CD14-positive monocyte (primary cell): ENCODE data around the gene OR5K2. TPM values are rescaled to one million over a fixed set of nuclear protein-coding genes. Genes with fewer than 3 reads are reported as not detected.

Experiments
- DNase-seq, 3 donors: peaks; one replicate each; pipeline ENCODE4 v3.0.0-alpha.2; 2011 to 2022
- H2AFZ ChIP-seq: 2 replicates; pipeline ENCODE4 v1.6.0; 2012; ENCODE audit warnings: mild to moderate bottlenecking, low read depth, low read length, inconsistent platforms; ENCODE audit not compliant: insufficient read depth, poor library complexity, severe bottlenecking
- H3K27ac ChIP-seq, 2 donors: 1 replicate in 1 of 2; 2 replicates in 1 of 2; pipeline ENCODE4 v1.5.1; 2012 to 2013; ENCODE audit warnings: low read length in 2 of 2, control low read depth in 1 of 2, inconsistent platforms in 1 of 2, low read depth in 1 of 2, mild to moderate bottlenecking in 1 of 2
- H3K27me3 ChIP-seq, 2 donors: one replicate each; pipeline versions ENCODE4 v1.6.0 to v1.6.1; 2011 to 2013; ENCODE audit warnings: low read length in 2 of 2; ENCODE audit not compliant: control insufficient read depth in 2 of 2, insufficient read depth in 2 of 2
- H3K36me3 ChIP-seq, 2 donors: replicated peaks in 1 of 2; 1 replicate in 1 of 2; 2 replicates in 1 of 2; pipeline versions ENCODE4 v1.5.1 to v1.6.1; 2012 to 2013; ENCODE audit warnings: low read length in 2 of 2, control low read depth in 1 of 2, inconsistent platforms in 1 of 2, mild to moderate bottlenecking in 1 of 2; ENCODE audit not compliant: insufficient read depth in 2 of 2, control insufficient read depth in 1 of 2
- H3K4me1 ChIP-seq, 2 donors: 1 replicate in 1 of 2; 2 replicates in 1 of 2; pipeline versions ENCODE4 v1.5.1 to v1.6.1; 2012 to 2013; ENCODE audit warnings: low read length in 2 of 2, control low read depth in 1 of 2, inconsistent platforms in 1 of 2, mild to moderate bottlenecking in 1 of 2, moderate library complexity in 1 of 2; ENCODE audit not compliant: insufficient read depth in 2 of 2, control insufficient read depth in 1 of 2
- H3K4me2 ChIP-seq: replicated peaks from 2 replicates; pipeline ENCODE3; 2012; ENCODE audit warnings: low read length, moderate library complexity, mild to moderate bottlenecking; ENCODE audit not compliant: poor library complexity, severe bottlenecking; ENCODE audit errors: extremely low read depth
- H3K4me3 ChIP-seq, 3 experiments: fragments of 200-600 bp in 1 of 3; sonication (generic) in 1 of 3; replicated peaks in 1 of 3; 1 replicate in 2 of 3; 2 replicates in 1 of 3; pipeline ENCODE4 v1.5.1; 2011 to 2013; ENCODE audit warnings: low read length in 3 of 3, mild to moderate bottlenecking in 3 of 3, control low read depth in 2 of 3, low read depth in 2 of 3, inconsistent platforms in 1 of 3, moderate library complexity in 1 of 3
- H3K79me2 ChIP-seq: 2 replicates; pipeline ENCODE4 v1.6.0; 2012; ENCODE audit warnings: mild to moderate bottlenecking, control low read depth, inconsistent platforms, low read length, moderate library complexity; ENCODE audit not compliant: insufficient read depth
- H3K9ac ChIP-seq: 2 replicates; pipeline ENCODE4 v1.6.0; 2017; ENCODE audit warnings: low read length, mild to moderate bottlenecking; ENCODE audit not compliant: insufficient read depth, poor library complexity, severe bottlenecking
- H3K9me3 ChIP-seq, 2 donors: replicated peaks in 1 of 2; 1 replicate in 1 of 2; 2 replicates in 1 of 2; pipeline versions ENCODE4 v1.5.1 to v1.6.1; 2012 to 2013; ENCODE audit warnings: low read length in 2 of 2, control low read depth in 1 of 2; ENCODE audit not compliant: control insufficient read depth in 1 of 2, insufficient read depth in 1 of 2
- H4K20me1 ChIP-seq: 2 replicates; pipeline ENCODE4 v1.6.0; 2012; ENCODE audit warnings: mild to moderate bottlenecking, low read length, control low read depth, moderate library complexity; ENCODE audit not compliant: insufficient read depth
- H3K27ac Mint-ChIP-seq, 7 donors: one replicate each; pipeline ENCODE4 v1.8.0; 2020; ENCODE audit warnings: mild to moderate bottlenecking in 7 of 7, mixed read lengths in 7 of 7, moderate library complexity in 6 of 7, inconsistent platforms in 2 of 7
- H3K27me3 Mint-ChIP-seq, 3 donors: one replicate each; pipeline ENCODE4 v1.8.0; 2021 to 2022; ENCODE audit warnings: low read depth in 3 of 3, mild to moderate bottlenecking in 3 of 3, mixed read lengths in 3 of 3, moderate library complexity in 3 of 3, inconsistent platforms in 1 of 3
- H3K36me3 Mint-ChIP-seq, 2 donors: one replicate each; pipeline ENCODE4 v1.8.0; 2020; ENCODE audit warnings: mixed read lengths in 2 of 2, inconsistent platforms in 1 of 2, mild to moderate bottlenecking in 1 of 2
- H3K4me1 Mint-ChIP-seq: one replicate; pipeline ENCODE4 v1.8.0; 2020; ENCODE audit warnings: mild to moderate bottlenecking, mixed read lengths
- H3K4me3 Mint-ChIP-seq, 2 donors: one replicate each; pipeline ENCODE4 v1.8.0; 2020; ENCODE audit warnings: mild to moderate bottlenecking in 2 of 2, mixed read lengths in 2 of 2, moderate library complexity in 1 of 2
- H3K9me3 Mint-ChIP-seq, 7 donors: one replicate each; pipeline ENCODE4 v1.8.0; 2020 to 2022; ENCODE audit warnings: mixed read lengths in 7 of 7, mild to moderate bottlenecking in 6 of 7, moderate library complexity in 6 of 7, inconsistent platforms in 2 of 7
- WGBS: methylation state at CpG from one replicate; pipeline ENCODE4 v1.1.5; 2013; ENCODE audit warnings: missing lambda C conversion rate; ENCODE audit not compliant: insufficient coverage; 5-methylcytosine and 5-hydroxymethylcytosine counted together
- intact Hi-C, 2 donors: fragments of 100-400 bp; cut with micrococcal nuclease; formaldehyde crosslinking; loops; one replicate each; pipeline versions ENCODE4 v1.15.0 to v1.15.1; 2023
- polyA plus RNA-seq, 3 donors: library from polyadenylated mRNA; depleted of rRNA in 1 of 3; unstranded in 2 of 3; stranded (reverse) in 1 of 3; fragments of 300-500 nt in 2 of 3; fragments of >200 nt in 1 of 3; fragmentation: Illumina TruSeq in 2 of 3; gene quantifications; 1 replicate in 2 of 3; 2 replicates in 1 of 3; pipeline ENCODE4 v1.2.3, GENCODE V29; 2012 to 2021
- TF ChIP-seq, protein P1 (sequence below): fragments of 200-600 bp; IDR thresholded peaks from one replicate; pipeline ENCODE4 v1.8.0; 2022; ENCODE audit warnings: antibody characterized with exemption, mild to moderate bottlenecking

Gene OR5K2
- polyA plus RNA-seq, 3 donors: not detected

DNA sequence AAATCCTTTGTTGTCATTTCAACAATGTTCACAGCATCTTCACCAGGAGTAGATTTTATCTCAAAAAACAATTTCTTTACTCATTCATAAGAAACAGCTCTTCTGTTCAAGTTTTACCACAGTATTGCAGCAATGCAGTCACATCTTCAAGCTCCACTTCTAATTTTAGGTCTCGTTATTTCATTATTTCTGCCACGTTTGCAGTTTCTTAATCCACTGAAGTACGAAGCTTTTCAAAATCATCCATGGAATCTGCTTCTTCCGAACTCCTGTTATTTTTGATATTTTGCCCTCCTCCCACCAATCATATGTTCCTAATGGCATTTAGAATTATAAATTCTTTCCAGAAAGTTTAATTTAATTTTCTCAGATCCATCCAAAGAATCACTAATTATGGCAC is 47.1 kb upstream of the OR5K2 start:
- no peaks in the 10 kb centered on the region for H3K27me3 Mint-ChIP-seq
- no peaks in the 10 kb centered on the region for H3K79me2 ChIP-seq
- H3K36me3 Mint-ChIP-seq: no peaks in the 10 kb centered on the region
- DNase-seq: no peak
- intact Hi-C loops: no loop called here
- no peaks in the 10 kb centered on the region for H3K36me3 ChIP-seq
- H3K4me1 Mint-ChIP-seq: no peaks in the 10 kb centered on the region
- TF ChIP-seq, protein P1, sequence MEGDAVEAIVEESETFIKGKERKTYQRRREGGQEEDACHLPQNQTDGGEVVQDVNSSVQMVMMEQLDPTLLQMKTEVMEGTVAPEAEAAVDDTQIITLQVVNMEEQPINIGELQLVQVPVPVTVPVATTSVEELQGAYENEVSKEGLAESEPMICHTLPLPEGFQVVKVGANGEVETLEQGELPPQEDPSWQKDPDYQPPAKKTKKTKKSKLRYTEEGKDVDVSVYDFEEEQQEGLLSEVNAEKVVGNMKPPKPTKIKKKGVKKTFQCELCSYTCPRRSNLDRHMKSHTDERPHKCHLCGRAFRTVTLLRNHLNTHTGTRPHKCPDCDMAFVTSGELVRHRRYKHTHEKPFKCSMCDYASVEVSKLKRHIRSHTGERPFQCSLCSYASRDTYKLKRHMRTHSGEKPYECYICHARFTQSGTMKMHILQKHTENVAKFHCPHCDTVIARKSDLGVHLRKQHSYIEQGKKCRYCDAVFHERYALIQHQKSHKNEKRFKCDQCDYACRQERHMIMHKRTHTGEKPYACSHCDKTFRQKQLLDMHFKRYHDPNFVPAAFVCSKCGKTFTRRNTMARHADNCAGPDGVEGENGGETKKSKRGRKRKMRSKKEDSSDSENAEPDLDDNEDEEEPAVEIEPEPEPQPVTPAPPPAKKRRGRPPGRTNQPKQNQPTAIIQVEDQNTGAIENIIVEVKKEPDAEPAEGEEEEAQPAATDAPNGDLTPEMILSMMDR: no peak
- no peak overlapping the region for H3K4me3 Mint-ChIP-seq
- no peaks in the 10 kb centered on the region for H3K9me3 ChIP-seq
- H3K4me3 ChIP-seq: no peak overlapping the region
- H3K4me1 ChIP-seq: no peaks in the 10 kb centered on the region
- 100% methylated on average over 3 of the region's 4 CpGs for WGBS
- no peaks in the 10 kb centered on the region for H3K27me3 ChIP-seq
- H3K27ac Mint-ChIP-seq: no peak overlapping the region
- H4K20me1 ChIP-seq: no peaks in the 10 kb centered on the region
- H2AFZ ChIP-seq: no peak overlapping the region
- no peak overlapping the region for H3K9ac ChIP-seq
- no peak overlapping the region for H3K4me2 ChIP-seq
- H3K9me3 Mint-ChIP-seq: peaks cover 0 to 5% (median 0%) of the 10 kb centered on the region in 7 donors
- H3K27ac ChIP-seq: no peak overlapping the region

DNA sequence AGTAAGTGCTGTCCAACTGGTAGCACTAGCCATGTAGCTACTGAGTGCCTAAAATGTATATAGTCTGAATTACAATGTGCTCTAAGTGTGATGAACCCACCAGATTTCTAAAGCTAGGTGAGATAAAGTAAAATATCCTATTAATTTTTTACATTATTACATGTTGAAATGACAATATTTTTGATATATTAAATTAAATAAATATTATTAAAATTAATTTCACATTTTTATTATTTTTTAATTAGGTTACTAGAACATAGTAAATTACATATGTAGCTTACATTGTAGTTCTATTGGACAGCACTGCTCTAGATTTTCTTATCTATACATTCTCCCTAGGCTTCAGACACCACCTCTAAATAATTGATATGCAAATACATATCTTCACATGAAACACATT is 43.7 kb upstream of the OR5K2 start:
- Histone ChIP-seq H3K4me2 (no peak overlapping the region), H3K9ac (no peak overlapping the region), H3K4me3 (no peak overlapping the region), H3K9me3 (no peaks in the 10 kb centered on the region), H3K27ac (no peak overlapping the region), H4K20me1 (no peaks in the 10 kb centered on the region), H2AFZ (no peak overlapping the region), H3K36me3 (no peaks in the 10 kb centered on the region), H3K4me1 (no peaks in the 10 kb centered on the region), H3K27me3 (no peaks in the 10 kb centered on the region), H3K79me2 (no peaks in the 10 kb centered on the region)
- H3K27ac Mint-ChIP-seq: no peak overlapping the region
- TF ChIP-seq, protein P1: no peak
- H3K36me3 Mint-ChIP-seq: no peaks in the 10 kb centered on the region
- no peak for DNase-seq
- peaks cover 0 to 5% (median under 1%) of the 10 kb centered on the region in 7 donors for H3K9me3 Mint-ChIP-seq
- peaks cover 0 to 3% (median 0%) of the 10 kb centered on the region in 3 donors for H3K27me3 Mint-ChIP-seq
- no peaks in the 10 kb centered on the region for H3K4me1 Mint-ChIP-seq
- no peak overlapping the region for H3K4me3 Mint-ChIP-seq
- intact Hi-C loops: no loop called here
